Measurements from ENCODE around the gene ZNF595.
"Not testable (repeated sequence)": the region's sequence is repeated elsewhere in the genome, so short reads cannot be mapped to it uniquely, and the experiment has no call there.

Gene ZNF595

GRCh38 chr4:85951-86350 is 32.8 kb downstream of the ZNF595 start:
- DNase-seq (ENCODE audit: low read depth in 2 of 2): no peak

DNA sequence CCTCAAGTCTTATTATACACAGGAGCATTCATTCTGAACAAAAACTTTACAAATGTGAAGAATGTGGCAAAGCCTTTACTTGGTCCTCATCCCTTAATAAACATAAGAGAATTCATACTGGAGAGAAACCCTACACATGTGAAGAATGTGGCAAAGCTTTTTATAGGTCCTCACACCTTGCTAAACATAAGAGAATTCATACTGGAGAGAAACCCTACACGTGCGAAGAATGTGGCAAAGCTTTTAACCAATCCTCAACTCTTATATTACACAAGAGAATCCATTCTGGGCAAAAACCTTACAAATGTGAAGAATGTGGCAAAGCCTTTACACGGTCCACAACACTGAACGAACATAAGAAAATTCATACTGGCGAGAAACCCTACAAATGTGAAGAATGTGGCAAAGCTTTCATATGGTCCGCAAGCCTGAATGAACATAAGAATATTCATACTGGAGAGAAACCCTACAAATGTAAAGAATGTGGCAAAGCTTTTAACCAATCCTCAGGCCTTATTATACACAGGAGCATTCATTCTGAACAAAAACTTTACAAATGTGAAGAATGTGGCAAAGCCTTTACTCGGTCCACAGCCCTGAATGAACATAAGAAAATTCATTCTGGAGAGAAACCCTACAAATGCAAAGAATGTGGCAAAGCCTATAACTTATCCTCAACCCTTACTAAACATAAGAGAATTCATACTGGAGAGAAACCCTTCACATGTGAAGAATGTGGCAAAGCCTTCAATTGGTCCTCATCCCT is 33.6 kb downstream of the ZNF595 start:
- DNase-seq (ENCODE audit: low read depth in 2 of 2): not testable (repeated sequence)

GRCh38 chr4:98386-98785 is 45.3 kb downstream of the ZNF595 start:
- no peak for DNase-seq (ENCODE audit: low read depth in 2 of 2)

- DNase-seq (ENCODE audit: low read depth in 2 of 2): no peak
Measured at GRCh38 chr4:99863-100262, 46.7 kb downstream of the ZNF595 start.

- DNase-seq (ENCODE audit: low read depth in 2 of 2): no peak
Measured at GRCh38 chr4:107083-107443, 53.9 kb downstream of the ZNF595 start.

GRCh38 chr4:107444-108429 is 54.6 kb downstream of the ZNF595 start:
- DNase-seq (ENCODE audit: low read depth in 2 of 2): no peak

- DNase-seq (ENCODE audit: low read depth in 2 of 2): no peak
Measured at GRCh38 chr4:112771-113170, 59.6 kb downstream of the ZNF595 start.

GRCh38 chr4:113732-114131 is 60.6 kb downstream of the ZNF595 start:
- DNase-seq (ENCODE audit: low read depth in 2 of 2): no peak

DNA sequence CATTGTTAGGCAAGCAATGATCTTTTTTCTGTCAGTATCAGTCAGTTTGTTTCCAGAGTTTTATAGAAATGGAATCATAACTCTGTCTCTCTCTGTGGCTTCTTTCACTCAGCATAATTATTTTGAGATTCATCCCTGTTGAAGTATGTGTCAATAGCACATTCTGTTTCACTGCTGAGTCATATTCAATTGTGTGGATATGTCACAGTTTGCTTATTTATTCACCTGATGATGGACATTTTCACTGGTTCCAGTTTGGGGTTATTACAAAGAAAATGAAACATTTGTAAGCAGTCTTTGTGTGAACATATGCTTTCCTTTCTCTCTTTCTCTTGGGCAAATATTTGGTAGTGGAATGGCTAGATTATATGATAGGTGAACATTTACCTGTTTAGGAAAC is 61.0 kb downstream of the ZNF595 start:
- no peak for DNase-seq (ENCODE audit: low read depth in 2 of 2)

DNA sequence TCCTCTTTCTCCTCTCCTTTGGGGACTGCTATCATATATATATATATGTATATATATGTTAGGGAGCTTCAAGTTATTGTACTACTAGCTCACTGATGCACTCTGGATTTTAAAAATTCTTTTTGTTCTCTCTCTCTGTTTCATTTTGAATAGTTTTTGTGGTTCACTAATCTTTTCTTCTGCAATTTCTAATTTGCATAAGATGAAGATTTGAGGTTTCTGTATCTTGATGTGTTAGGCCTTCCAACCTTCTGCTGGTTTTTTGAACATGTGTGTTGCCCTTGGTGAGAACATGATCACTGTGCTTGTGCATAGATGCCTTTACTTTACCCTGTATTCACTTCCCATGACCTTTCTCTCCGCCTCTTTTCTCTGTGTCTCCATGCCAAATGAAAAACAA is 63.4 kb downstream of the ZNF595 start:
- no peak for DNase-seq (ENCODE audit: low read depth in 2 of 2)

DNA sequence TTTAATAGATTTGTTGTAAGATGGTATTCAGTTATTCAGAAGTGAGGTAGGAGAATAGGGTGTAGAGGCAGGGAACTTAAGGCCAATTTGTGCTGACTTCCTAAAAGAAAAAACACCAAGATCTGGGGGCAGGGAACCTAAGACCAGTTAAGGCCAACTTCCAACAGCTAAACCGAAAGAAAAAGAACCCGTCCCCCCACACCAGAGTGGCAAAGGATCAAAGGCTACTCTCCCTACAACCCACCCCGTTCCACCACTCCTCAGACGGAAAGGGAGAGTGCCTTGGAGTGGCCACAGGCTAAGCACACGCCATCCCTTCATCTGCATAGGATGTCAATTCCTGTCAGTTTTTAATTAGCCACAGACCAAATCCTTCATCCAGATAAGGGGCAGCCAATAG is 67.5 kb downstream of the ZNF595 start:
- no peak for DNase-seq (ENCODE audit: low read depth in 2 of 2)

GRCh38 chr4:121408-122084 is 68.4 kb downstream of the ZNF595 start:
- DNase-seq (ENCODE audit: low read depth in 2 of 2): no peak

- not testable (repeated sequence) for DNase-seq (ENCODE audit: low read depth in 2 of 2)
Measured at GRCh38 chr4:123922-124274, 70.8 kb downstream of the ZNF595 start.

DNA sequence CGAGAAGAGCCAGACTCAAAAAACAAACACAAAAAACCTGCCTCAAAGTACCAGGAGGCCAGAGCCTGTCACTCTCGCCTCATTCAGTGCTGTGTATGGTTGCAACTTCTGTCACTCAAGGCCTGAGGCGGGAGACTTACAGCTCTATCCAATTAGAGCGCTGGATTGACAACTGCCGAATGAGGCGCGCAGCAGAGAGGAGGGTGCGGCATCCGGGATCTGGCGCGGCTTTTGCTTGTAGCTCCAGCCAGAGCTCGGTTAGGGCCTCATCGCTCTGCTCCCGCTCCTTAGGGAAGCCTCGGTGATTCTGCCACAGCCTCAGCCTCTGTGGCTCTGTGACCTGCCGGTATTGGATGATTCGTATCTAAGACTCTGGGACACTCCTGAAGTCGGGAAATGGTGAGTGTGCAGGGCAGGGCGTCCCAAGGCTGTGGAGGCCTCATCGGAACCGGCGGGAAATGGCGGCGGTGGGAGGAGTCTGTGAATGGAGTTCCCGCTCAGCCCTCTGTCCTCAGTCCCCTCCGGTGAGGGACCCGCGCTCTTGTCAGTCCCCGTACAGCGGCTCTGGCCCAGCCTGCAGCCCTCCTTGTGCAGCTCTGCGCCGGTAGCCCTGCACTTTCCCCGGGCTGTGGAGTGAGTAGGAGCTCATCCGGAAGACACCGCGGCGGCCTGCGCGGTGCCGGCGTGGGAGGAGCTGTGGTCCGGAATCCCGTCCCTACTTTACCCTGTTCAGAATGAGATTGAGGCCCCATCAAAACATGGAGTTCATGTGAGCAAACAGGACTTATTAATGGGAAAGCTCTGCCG is 71.4 kb downstream of the ZNF595 start, which contains the start of gene ZNF718:
Gene ZNF718 (plus strand): TSS at position 227 of the 807 bp plus-strand sequence. CDS start 170 bp downstream, at position 397.
- peak; percentile 77 to 81 for DNase-seq (ENCODE audit: low read depth in 2 of 2)

DNA sequence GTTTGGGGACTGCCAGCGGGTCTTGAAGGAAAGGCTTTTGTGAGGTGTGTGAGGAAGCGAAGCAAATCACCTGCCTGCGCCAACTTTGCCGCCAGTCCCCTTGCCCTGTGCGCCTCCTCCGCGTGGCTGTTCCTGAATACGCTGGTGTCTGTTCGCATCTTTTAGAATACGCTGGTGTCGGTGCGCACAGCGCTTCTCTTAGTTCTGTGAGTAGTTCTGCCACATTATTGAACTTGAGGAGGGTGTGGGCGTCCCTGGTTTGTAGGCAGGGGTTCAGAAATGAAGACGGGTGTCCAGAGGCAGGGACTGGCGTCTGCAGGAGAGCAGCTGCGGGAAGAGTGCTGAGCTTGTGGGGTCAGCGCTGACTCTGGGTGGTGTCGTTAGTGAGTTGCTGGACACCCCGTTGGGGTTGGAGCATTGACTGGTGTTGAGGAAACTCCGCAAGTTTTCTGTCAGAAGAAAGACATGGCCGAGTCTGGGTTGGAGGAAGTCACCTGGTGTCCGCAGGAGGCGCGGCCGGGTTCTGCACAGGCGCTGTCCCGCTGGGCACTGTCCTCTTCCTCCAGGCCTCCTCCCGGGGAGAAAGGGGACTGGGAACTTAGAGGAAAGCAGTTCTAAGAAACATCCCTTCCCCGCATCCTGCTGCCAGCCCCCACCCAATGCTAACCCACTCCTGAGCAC is 72.1 kb downstream of the ZNF595 start:
- DNase-seq (ENCODE audit: low read depth in 2 of 2): no peak

DNA sequence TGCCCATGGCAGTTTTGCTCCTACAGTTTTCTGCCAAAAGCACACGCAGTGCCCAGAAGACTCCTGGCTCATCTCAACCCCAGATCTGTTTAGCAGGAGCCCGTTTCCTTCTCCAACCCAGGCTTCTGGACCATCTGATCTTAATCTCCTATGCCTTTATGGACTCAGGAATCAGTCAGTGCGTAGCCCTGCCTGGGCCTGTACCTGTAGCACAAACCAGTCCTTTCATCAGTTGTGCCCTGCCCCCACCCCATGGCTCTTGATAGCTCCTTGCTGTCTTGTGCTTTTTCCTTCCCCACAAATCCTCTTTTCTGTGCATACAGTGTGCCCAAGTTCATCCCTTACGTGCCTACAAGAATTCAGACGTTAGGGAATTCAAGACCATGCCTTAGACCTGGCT is 72.7 kb downstream of the ZNF595 start:
- DNase-seq (ENCODE audit: low read depth in 2 of 2): no peak

DNA sequence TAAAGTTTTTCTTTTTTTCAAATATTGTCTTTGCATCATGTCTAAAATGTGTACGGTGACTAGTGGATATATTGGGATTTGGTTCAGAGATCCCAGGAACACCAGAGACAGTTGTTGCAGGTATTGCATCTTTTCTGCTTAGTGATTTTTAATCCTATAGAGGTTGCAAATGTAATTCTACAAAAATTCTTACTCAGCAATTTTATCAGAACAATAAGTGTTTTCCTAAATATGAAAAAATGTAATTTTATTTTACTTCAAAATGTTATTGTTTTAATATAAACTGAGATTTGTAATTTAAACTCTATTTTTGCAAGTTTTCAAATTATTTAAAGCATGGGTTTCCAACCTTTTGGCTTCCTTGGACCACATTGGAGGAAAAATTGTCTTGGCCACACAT is 79.4 kb downstream of the ZNF595 start:
- DNase-seq (ENCODE audit: low read depth in 2 of 2): no peak
